H1 (cell line): ENCODE data around the gene STX4. TPM values are rescaled to one million over a fixed set of nuclear protein-coding genes. Genes with fewer than 3 reads are reported as not detected.
"Not testable (repeated sequence)": the region's sequence is repeated elsewhere in the genome, so short reads cannot be mapped to it uniquely, and the experiment has no call there.

Source experiments
- CTCF ChIA-PET: fragments of 300-600 bp; sonication (Branson Sonifier 250); formaldehyde crosslinking; loops from one replicate; lab custom pipeline; 2021; ENCODE audit not compliant: partially characterized antibody; lab: Charles Lee
- POLR2A ChIA-PET: fragments of 300-600 bp; sonication (Branson Sonifier 250); formaldehyde crosslinking; loops from one replicate; lab custom pipeline; 2021; ENCODE audit warnings: inconsistent platforms; ENCODE audit not compliant: partially characterized antibody; lab: Charles Lee
- DNase-seq, 2 experiments: peaks; one replicate each; pipeline versions ENCODE4 v3.0.0 to v3.0.0-alpha.2; 2010 to 2022; ENCODE audit warnings: low spot score in 2 of 2, low read depth in 1 of 2, mixed read lengths in 1 of 2
- FAIRE-seq: peaks from 2 replicates; lab custom pipeline; 2011; peaks lifted over from hg19 to GRCh38; lab: Jason Lieb, UNC
- H2AFZ ChIP-seq: 2 replicates; pipeline ENCODE4 v1.8.1; 2012; ENCODE audit warnings: low read length, inconsistent platforms
- H2AK5ac ChIP-seq: 2 replicates; pipeline ENCODE4 v1.6.1; 2013; ENCODE audit warnings: low read depth, low read length
- H2BK120ac ChIP-seq: replicated peaks from 2 replicates; pipeline ENCODE3; 2013; ENCODE audit warnings: low read depth, low read length, inconsistent platforms
- H2BK12ac ChIP-seq: 2 replicates; pipeline ENCODE4 v1.6.1; 2013; ENCODE audit warnings: low read depth, low read length
- H2BK15ac ChIP-seq: 2 replicates; pipeline ENCODE4 v1.6.1; 2013; ENCODE audit warnings: low read length
- H2BK20ac ChIP-seq: 2 replicates; pipeline ENCODE4 v1.6.1; 2013; ENCODE audit warnings: low read length
- H2BK5ac ChIP-seq: 2 replicates; pipeline ENCODE4 v1.6.1; 2013; ENCODE audit warnings: low read depth, low read length
- H3K14ac ChIP-seq: 2 replicates; pipeline ENCODE4 v1.6.1; 2013; ENCODE audit warnings: inconsistent platforms; ENCODE audit not compliant: insufficient read length
- H3K18ac ChIP-seq: 2 replicates; pipeline ENCODE4 v1.6.1; 2013; ENCODE audit warnings: low read length; ENCODE audit errors: extremely low read depth
- H3K23ac ChIP-seq: 2 replicates; pipeline ENCODE4 v1.6.1; 2013; ENCODE audit warnings: inconsistent platforms; ENCODE audit not compliant: insufficient read length
- H3K23me2 ChIP-seq: 2 replicates; pipeline ENCODE4 v1.6.1; 2013; ENCODE audit warnings: low read depth, low read length
- H3K27ac ChIP-seq: 2 replicates; pipeline ENCODE4 v1.6.1; 2011; ENCODE audit warnings: low read depth, low read length, inconsistent platforms
- H3K27me3 ChIP-seq, 4 experiments: replicated peaks in 1 of 4; 1 replicate in 1 of 4; 2 replicates in 3 of 4; pipeline versions ENCODE4 v1.6.1 to v1.8.1; 2011 to 2013; ENCODE audit warnings: low read length in 3 of 4, mild to moderate bottlenecking in 3 of 4, inconsistent platforms in 2 of 4, mixed read lengths in 2 of 4, moderate library complexity in 1 of 4; ENCODE audit not compliant: control insufficient read depth in 3 of 4, insufficient read depth in 3 of 4; ENCODE audit errors: extremely low read depth in 1 of 4
- H3K36me3 ChIP-seq, 4 experiments: 2 replicates each; pipeline versions ENCODE4 v1.6.1 to v1.8.1; 2011 to 2013; ENCODE audit warnings: mild to moderate bottlenecking in 4 of 4, low read length in 3 of 4, moderate library complexity in 2 of 4, control low read depth in 1 of 4, inconsistent platforms in 1 of 4; ENCODE audit not compliant: insufficient read depth in 4 of 4, control insufficient read depth in 2 of 4
- H3K4ac ChIP-seq: replicated peaks from 2 replicates; pipeline ENCODE3; 2013; ENCODE audit warnings: low read length, low read depth, mixed read lengths, inconsistent platforms; ENCODE audit not compliant: insufficient read length
- H3K4me1 ChIP-seq, 4 experiments: replicated peaks in 1 of 4; 1 replicate in 1 of 4; 2 replicates in 3 of 4; pipeline versions ENCODE4 v1.6.1 to v1.8.1; 2011 to 2013; ENCODE audit warnings: low read length in 3 of 4, inconsistent platforms in 2 of 4, mixed read lengths in 1 of 4; ENCODE audit not compliant: insufficient read depth in 4 of 4, control insufficient read depth in 3 of 4
- H3K4me2 ChIP-seq, 2 experiments: 2 replicates each; pipeline versions ENCODE4 v1.6.1 to v1.8.1; 2011 to 2013; ENCODE audit warnings: low read depth in 2 of 2, low read length in 2 of 2, control low read depth in 1 of 2, inconsistent platforms in 1 of 2, mild to moderate bottlenecking in 1 of 2; ENCODE audit not compliant: insufficient read depth in 1 of 2
- H3K4me3 ChIP-seq, 4 experiments: fragments of 200-600, 300-600 bp in 1 of 4; sonication (generic), shearing (Covaris generic), sonication (Bioruptor Twin) in 1 of 4; 2 replicates each; pipeline versions ENCODE4 v1.5.1 to v1.8.1; 2011 to 2016; ENCODE audit warnings: low read length in 4 of 4, low read depth in 3 of 4, control low read depth in 2 of 4, inconsistent platforms in 2 of 4, mild to moderate bottlenecking in 2 of 4, mixed read lengths in 1 of 4, moderate library complexity in 1 of 4; ENCODE audit not compliant: insufficient read depth in 2 of 4; ENCODE audit errors: extremely low read depth in 1 of 4
- H3K56ac ChIP-seq: replicated peaks from 2 replicates; pipeline ENCODE3; 2013; ENCODE audit warnings: low read depth, mild to moderate bottlenecking, mixed read lengths, low read length, inconsistent platforms; ENCODE audit not compliant: insufficient read length
- H3K79me1 ChIP-seq: 2 replicates; pipeline ENCODE4 v1.6.1; 2013; ENCODE audit warnings: low read depth, low read length, control low read depth
- H3K79me2 ChIP-seq, 2 experiments: 2 replicates each; pipeline versions ENCODE4 v1.6.1 to v1.8.1; 2012 to 2013; ENCODE audit warnings: low read length in 2 of 2, mild to moderate bottlenecking in 2 of 2, inconsistent platforms in 1 of 2; ENCODE audit not compliant: insufficient read depth in 2 of 2, control insufficient read depth in 1 of 2
- H3K9ac ChIP-seq, 4 experiments: replicated peaks in 1 of 4; 1 replicate in 1 of 4; 2 replicates in 3 of 4; pipeline versions ENCODE4 v1.6.1 to v1.8.1; 2011 to 2013; ENCODE audit warnings: low read depth in 3 of 4, low read length in 3 of 4, control low read depth in 2 of 4, mild to moderate bottlenecking in 2 of 4, moderate library complexity in 2 of 4, inconsistent platforms in 1 of 4; ENCODE audit errors: extremely low read depth in 1 of 4
- H3K9me3 ChIP-seq, 2 experiments: 2 replicates each; pipeline versions ENCODE4 v1.6.1 to v1.8.1; 2012 to 2013; ENCODE audit warnings: mild to moderate bottlenecking in 2 of 2, moderate library complexity in 2 of 2, control low read depth in 1 of 2, inconsistent platforms in 1 of 2, low read depth in 1 of 2, low read length in 1 of 2, mixed read lengths in 1 of 2; ENCODE audit not compliant: insufficient read depth in 2 of 2
- H4K20me1 ChIP-seq, 2 experiments: replicated peaks in 1 of 2; 2 replicates each; pipeline versions ENCODE3 to v1.8.1; 2011 to 2013; ENCODE audit warnings: inconsistent platforms in 2 of 2, low read length in 2 of 2, mild to moderate bottlenecking in 1 of 2; ENCODE audit not compliant: insufficient read depth in 2 of 2, control insufficient read depth in 1 of 2
- H4K5ac ChIP-seq: 2 replicates; pipeline ENCODE4 v1.6.1; 2013; ENCODE audit warnings: low read length, low read depth, mixed read lengths, inconsistent platforms; ENCODE audit not compliant: insufficient read length
- H4K8ac ChIP-seq: 2 replicates; pipeline ENCODE4 v1.8.0; 2013; ENCODE audit warnings: mild to moderate bottlenecking, moderate library complexity, low read length, inconsistent platforms; ENCODE audit not compliant: insufficient read depth; ENCODE audit errors: extremely low read depth
- H4K91ac ChIP-seq: replicated peaks from 2 replicates; pipeline ENCODE3; 2013; ENCODE audit warnings: low read length, mixed read lengths, inconsistent platforms; ENCODE audit not compliant: insufficient read length
- WGBS, 2 experiments: shearing (Covaris generic) in 1 of 2; methylation state at CpG; one replicate each; pipeline versions ENCODE4 v1.1.6 to v1.1.7; 2013 to 2015; ENCODE audit warnings: low lambda C conversion rate in 2 of 2, mixed read lengths in 2 of 2, inconsistent platforms in 1 of 2, low coverage in 1 of 2, missing lambda C conversion rate in 1 of 2; ENCODE audit not compliant: insufficient replicate concordance in 2 of 2, insufficient coverage in 1 of 2, insufficient read length in 1 of 2; ENCODE audit errors: extremely low coverage in 1 of 2, missing lambda C conversion rate in 1 of 2; 5-methylcytosine and 5-hydroxymethylcytosine counted together
- polyA plus RNA-seq, 7 experiments: library from polyadenylated mRNA; depleted of rRNA in 3 of 7; stranded (reverse) in 5 of 7; unstranded in 2 of 7; fragments of >200 nt in 5 of 7; fragments of 200-250 nt in 2 of 7; gene quantifications; 1 replicate in 5 of 7; 2 replicates in 1 of 7; 4 replicates in 1 of 7; pipeline versions ENCODE4 v1.2.1 to v1.2.3, GENCODE V29; 2011 to 2013; ENCODE audit warnings: missing spikeins in 2 of 7, mixed read lengths in 2 of 7
- total RNA-seq: library from RNA; stranded (reverse); fragmentation: NEBNext Ultra II Directional; extraction: Animal tissue kit (Norgen Biotek cat#: 25700); gene quantifications from 2 replicates; pipeline ENCODE4 v1.2.1, GENCODE V29; 2021

STX4 gene
- total and polyA plus RNA-seq, 2 of the 8 experiments (the other 6 are each of a cell fraction or from before 2014, with no cell fraction given) = 25.8 to 32.3 TPM

DNA sequence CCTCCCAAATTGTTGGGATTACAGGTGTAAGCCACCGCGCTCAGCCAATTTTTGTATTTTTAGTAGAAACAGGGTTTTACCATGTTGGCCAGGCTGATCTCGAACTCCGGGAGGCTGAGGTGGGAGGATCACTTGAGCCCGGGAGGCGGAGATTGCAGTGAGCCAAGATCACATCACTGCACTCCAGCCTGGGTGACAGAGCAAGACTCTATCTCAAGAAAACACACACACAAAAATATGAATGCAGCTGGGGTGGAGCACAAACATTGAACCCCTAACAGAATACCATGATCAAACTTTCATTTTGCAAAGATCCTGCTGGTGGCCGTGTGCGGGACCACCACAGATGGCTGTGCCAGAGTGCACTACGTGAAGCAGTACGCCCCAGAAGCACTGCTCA lies 15.6 kb upstream of the STX4 start:
- CTCF ChIA-PET = interaction anchor here (1.4 to 1.6 kb wide), 2 partner anchors 24 to 25 kb away, joined by 3 to 4 read pairs; no protein-coding TSS in a partner anchor
- FAIRE-seq, H3K36me3 ChIP-seq: not testable (repeated sequence)

More for the DNA sequence above, 15.6 kb upstream of the STX4 start:
- H3K18ac ChIP-seq, H3K23me2 ChIP-seq, H3K9ac ChIP-seq, H4K8ac ChIP-seq, H3K14ac ChIP-seq, H3K4ac ChIP-seq, H3K56ac ChIP-seq, H2BK120ac ChIP-seq, H3K23ac ChIP-seq, H3K4me3 ChIP-seq, H3K79me2 ChIP-seq, H3K27ac ChIP-seq, H2BK12ac ChIP-seq, H3K9me3 ChIP-seq, H3K4me2 ChIP-seq, H2AK5ac ChIP-seq, H3K27me3 ChIP-seq, H4K20me1 ChIP-seq, H4K5ac ChIP-seq, H2BK5ac ChIP-seq, H3K4me1 ChIP-seq, H3K79me1 ChIP-seq, H4K91ac ChIP-seq, DNase-seq, H2BK15ac ChIP-seq, H2AFZ ChIP-seq, H2BK20ac ChIP-seq: not testable (repeated sequence)
- 86% methylated on average over 10 of the region's 10 CpGs; no CpG with 5 or more reads in 1 of the 2 experiments for WGBS, 2 experiments
- POLR2A ChIA-PET = interaction anchor here (0.6 kb wide), 1 partner anchor 43 kb away, joined by 4 read pairs; no protein-coding TSS in a partner anchor
